MM.1S (cell line): ENCODE results near the gene SLC5A8.

Source experiments
- DNase-seq: peaks from one replicate; pipeline ENCODE4 v3.0.0-alpha.2; 2015
- H2AFZ ChIP-seq: fragments of 300-600 bp; sonication (generic); 2 replicates; pipeline ENCODE4 v1.6.0; 2016; ENCODE audit warnings: antibody characterized with exemption, low read length
- H3F3A ChIP-seq: fragments of 300-600 bp; sonication (generic); 2 replicates; pipeline ENCODE4 v1.6.1; 2016; ENCODE audit warnings: mild to moderate bottlenecking, antibody characterized with exemption, low read length, moderate library complexity, mixed read lengths; ENCODE audit not compliant: insufficient read depth
- H3K27ac ChIP-seq: fragments of 300-600 bp; sonication (generic); 2 replicates; pipeline ENCODE4 v1.5.1; 2016; ENCODE audit warnings: mild to moderate bottlenecking, low read length
- H3K27me3 ChIP-seq: fragments of 300-600 bp; sonication (generic); replicated peaks from 2 replicates; pipeline ENCODE4 v1.6.0; 2016; ENCODE audit warnings: low read length; ENCODE audit not compliant: insufficient read depth
- H3K36me3 ChIP-seq: fragments of 300-600 bp; sonication (generic); replicated peaks from 2 replicates; pipeline ENCODE4 v1.6.1; 2016; ENCODE audit warnings: mild to moderate bottlenecking, low read length, mixed read lengths; ENCODE audit not compliant: insufficient read depth
- H3K4me1 ChIP-seq: fragments of 300-600 bp; sonication (generic); 2 replicates; pipeline ENCODE4 v1.6.1; 2016; ENCODE audit warnings: low read length, mixed read lengths
- H3K4me2 ChIP-seq: fragments of 300-600 bp; sonication (generic); 2 replicates; pipeline ENCODE4 v1.6.0; 2016; ENCODE audit warnings: low read depth, low read length
- H3K4me3 ChIP-seq: fragments of 300-600 bp; sonication (generic); 2 replicates; pipeline ENCODE4 v1.5.1; 2016; ENCODE audit warnings: low read length, mixed read lengths
- H3K79me2 ChIP-seq: fragments of 300-600 bp; sonication (generic); 2 replicates; pipeline ENCODE4 v1.6.1; 2016; ENCODE audit warnings: mixed run types, low read length, mixed read lengths
- H3K9ac ChIP-seq: fragments of 300-600 bp; sonication (generic); 2 replicates; pipeline ENCODE4 v1.6.1; 2016; ENCODE audit warnings: low read length, mixed read lengths
- H3K9me2 ChIP-seq: fragments of 300-600 bp; sonication (generic); replicated peaks from 2 replicates; pipeline ENCODE4 v1.6.1; 2016; ENCODE audit warnings: mild to moderate bottlenecking, low read length, mixed read lengths; ENCODE audit not compliant: insufficient read depth
- H3K9me3 ChIP-seq: fragments of 300-600 bp; sonication (generic); replicated peaks from 2 replicates; pipeline ENCODE4 v1.6.1; 2016; ENCODE audit warnings: mild to moderate bottlenecking, low read length, mixed read lengths; ENCODE audit not compliant: insufficient read depth
- H4K20me1 ChIP-seq: fragments of 300-600 bp; sonication (generic); 2 replicates; pipeline ENCODE4 v1.6.1; 2016; ENCODE audit warnings: mild to moderate bottlenecking, low read length, moderate library complexity, mixed read lengths; ENCODE audit not compliant: insufficient read depth
- CTCF ChIP-seq: fragments of 300-600 bp; sonication (generic); IDR thresholded peaks from 2 replicates; pipeline ENCODE4 v1.5.1; 2016; ENCODE audit warnings: antibody characterized with exemption, low read length, mixed read lengths
- EZH2 ChIP-seq: fragments of 300-600 bp; sonication (generic); optimal IDR thresholded peaks from 2 replicates; pipeline ENCODE3; 2017; ENCODE audit warnings: low read depth, mild to moderate bottlenecking, antibody characterized with exemption, low read length, mixed read lengths
- EZH2phosphoT487 ChIP-seq: fragments of 300-600 bp; sonication (generic); IDR thresholded peaks from 2 replicates; pipeline ENCODE4 v1.6.1; 2018; ENCODE audit warnings: antibody characterized with exemption, low read length

SLC5A8 gene

DNA sequence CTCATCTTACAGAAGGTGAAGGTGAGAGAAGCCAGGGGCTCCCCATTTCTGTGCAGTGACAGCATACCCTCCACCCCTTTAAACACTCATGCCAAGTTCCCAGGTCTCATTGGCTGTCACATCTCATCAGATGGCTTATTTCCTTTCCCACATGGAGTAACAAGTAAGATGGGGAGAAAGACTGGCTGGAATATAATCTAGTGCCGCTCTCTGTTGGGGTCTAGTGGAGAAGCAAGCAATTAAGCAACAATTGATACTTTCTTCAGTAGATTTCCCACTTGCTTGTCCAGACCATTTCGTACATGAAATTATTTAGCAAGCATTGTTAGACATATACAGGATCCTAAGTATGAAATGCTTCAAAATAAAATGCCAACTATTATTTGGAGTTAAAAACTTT is 92.2 kb downstream of the SLC5A8 start:
- Histone ChIP-seq H3K4me2 (no peak overlapping the region), H3K27ac (no peak overlapping the region), H3K79me2 (no peaks in the 10 kb centered on the region), H3K27me3 (no peaks in the 10 kb centered on the region), H3K36me3 (no peaks in the 10 kb centered on the region), H3K9me2 (no peaks in the 10 kb centered on the region), H3K4me3 (no peak overlapping the region), H3F3A (no peaks in the 10 kb centered on the region), H3K9ac (no peak overlapping the region), H3K4me1 (no peaks in the 10 kb centered on the region), H2AFZ (no peak overlapping the region), H3K9me3 (no peaks in the 10 kb centered on the region), H4K20me1 (no peaks in the 10 kb centered on the region)
- no peak for DNase-seq
- TF ChIP-seq CTCF (no peak), EZH2 (no peak), EZH2phosphoT487 (no peak)

GRCh38 chr12:101116911-101117310 is 93.1 kb downstream of the SLC5A8 start:
- DNase-seq, result no peak
- Histone ChIP-seq H3K27me3 (no peaks in the 10 kb centered on the region), H3K27ac (no peak overlapping the region), H3K4me3 (no peak overlapping the region), H3K4me2 (no peak overlapping the region), H3K9me2 (no peaks in the 10 kb centered on the region), H2AFZ (no peak overlapping the region), H3K4me1 (no peaks in the 10 kb centered on the region), H3K9ac (no peak overlapping the region), H3K36me3 (no peaks in the 10 kb centered on the region), H3F3A (no peaks in the 10 kb centered on the region), H4K20me1 (no peaks in the 10 kb centered on the region), H3K79me2 (no peaks in the 10 kb centered on the region), H3K9me3 (no peaks in the 10 kb centered on the region)
- TF ChIP-seq EZH2phosphoT487 (no peak), EZH2 (no peak), CTCF (no peak)

GRCh38 chr12:101115326-101115725 is 94.7 kb downstream of the SLC5A8 start:
- Histone ChIP-seq H3K27ac (no peak overlapping the region), H3K36me3 (no peaks in the 10 kb centered on the region), H4K20me1 (no peaks in the 10 kb centered on the region), H3K79me2 (no peaks in the 10 kb centered on the region), H3K9me2 (no peaks in the 10 kb centered on the region), H3K9ac (no peak overlapping the region), H3K9me3 (no peaks in the 10 kb centered on the region), H2AFZ (no peak overlapping the region), H3K4me3 (no peak overlapping the region), H3K4me1 (no peaks in the 10 kb centered on the region), H3K27me3 (no peaks in the 10 kb centered on the region), H3K4me2 (no peak overlapping the region), H3F3A (no peaks in the 10 kb centered on the region)
- DNase-seq, result no peak
- no peak for TF ChIP-seq EZH2phosphoT487

GRCh38 chr12:101111441-101111840 is 98.6 kb downstream of the SLC5A8 start:
- Histone ChIP-seq H3K4me1 (no peaks in the 10 kb centered on the region), H3K27me3 (no peaks in the 10 kb centered on the region), H3K9me2 (no peaks in the 10 kb centered on the region), H3F3A (no peaks in the 10 kb centered on the region), H3K4me3 (no peak overlapping the region), H2AFZ (no peak overlapping the region), H3K9ac (no peak overlapping the region), H3K9me3 (no peaks in the 10 kb centered on the region), H3K27ac (no peak overlapping the region), H3K36me3 (no peaks in the 10 kb centered on the region), H3K4me2 (no peak overlapping the region), H3K79me2 (no peaks in the 10 kb centered on the region), H4K20me1 (no peaks in the 10 kb centered on the region)
- DNase-seq, result no peak
- TF ChIP-seq EZH2phosphoT487 (no peak), CTCF (no peak), EZH2 (no peak)
